HPDE6-E6E7 (cell line): ENCODE results near the gene ZNFX1.

Experiments
- DNase-seq: peaks from one replicate; pipeline ENCODE4 v3.0.0; 2011; ENCODE audit warnings: missing footprints; ENCODE audit errors: extremely low spot score

ZNFX1 gene

GRCh38 chr20:49278818-49279676 lies 1.2 kb upstream of the ZNFX1 start:
- no peak for DNase-seq

DNA sequence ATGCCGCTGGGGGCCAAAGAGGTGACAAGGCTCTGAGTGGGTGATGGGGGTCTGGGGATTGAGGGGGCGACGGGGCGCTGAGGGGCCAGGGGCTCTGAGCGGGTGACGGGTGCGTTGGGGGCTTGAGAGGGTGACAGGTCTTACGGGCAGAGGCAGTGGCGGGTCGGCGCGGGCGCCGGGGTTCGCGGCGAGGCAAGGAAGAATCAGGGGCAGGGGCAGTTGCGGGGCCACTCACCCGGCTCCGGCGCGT lies 146 bp downstream of the ZNFX1 start:
- no peak for DNase-seq

GRCh38 chr20:49276961-49277785 lies 684 bp downstream of the ZNFX1 start:
- no peak for DNase-seq

GRCh38 chr20:49276161-49276960 lies 1.5 kb downstream of the ZNFX1 start:
- DNase-seq, result no peak

DNA sequence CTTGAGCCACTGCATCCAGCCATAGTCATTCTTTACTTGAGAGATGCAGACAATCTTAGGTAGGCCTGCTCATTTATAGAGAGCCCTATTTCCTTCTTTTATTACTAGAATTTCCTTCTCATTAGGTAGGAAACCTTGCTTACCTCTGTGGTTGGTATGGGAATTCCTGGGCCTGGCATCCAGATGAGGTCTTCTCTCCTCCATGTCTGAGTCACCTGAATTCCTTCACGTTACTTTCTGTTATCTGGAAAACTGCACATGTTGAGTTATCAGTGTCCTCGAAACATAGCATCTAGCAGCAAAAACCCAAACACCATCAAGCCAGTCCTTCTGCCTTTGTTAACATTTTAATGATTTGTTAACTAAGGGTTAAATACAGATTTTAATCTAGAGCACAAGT lies 2.2 kb downstream of the ZNFX1 start:
- no peak for DNase-seq

- no peak for DNase-seq
Observed at GRCh38 chr20:49275216-49275615, 2.6 kb downstream of the ZNFX1 start.

- no peak for DNase-seq
Observed at GRCh38 chr20:49273696-49274277, 4.1 kb downstream of the ZNFX1 start.

- DNase-seq, result no peak
Observed at GRCh38 chr20:49272654-49273053, 5.2 kb downstream of the ZNFX1 start.

DNA sequence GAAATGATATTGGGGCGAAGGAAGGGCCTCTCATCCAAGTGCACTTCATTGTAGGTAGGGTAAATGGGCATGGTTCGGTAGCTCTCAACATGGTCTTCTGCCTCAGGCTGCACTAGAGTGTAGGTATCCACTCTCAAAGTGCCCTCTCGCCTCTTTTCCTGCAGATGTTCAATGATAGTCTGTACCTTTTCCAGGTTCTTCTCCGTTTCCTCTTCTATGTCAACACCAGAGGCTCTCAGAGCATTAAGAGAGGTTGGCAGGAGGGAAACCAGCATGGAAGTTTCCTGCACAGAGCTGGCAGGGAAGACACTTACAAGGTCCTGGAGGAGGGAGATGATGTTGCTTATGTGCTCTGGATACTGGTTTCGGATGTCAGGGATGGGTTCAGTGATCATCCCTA lies 7.1 kb downstream of the ZNFX1 start:
- no peak for DNase-seq

DNA sequence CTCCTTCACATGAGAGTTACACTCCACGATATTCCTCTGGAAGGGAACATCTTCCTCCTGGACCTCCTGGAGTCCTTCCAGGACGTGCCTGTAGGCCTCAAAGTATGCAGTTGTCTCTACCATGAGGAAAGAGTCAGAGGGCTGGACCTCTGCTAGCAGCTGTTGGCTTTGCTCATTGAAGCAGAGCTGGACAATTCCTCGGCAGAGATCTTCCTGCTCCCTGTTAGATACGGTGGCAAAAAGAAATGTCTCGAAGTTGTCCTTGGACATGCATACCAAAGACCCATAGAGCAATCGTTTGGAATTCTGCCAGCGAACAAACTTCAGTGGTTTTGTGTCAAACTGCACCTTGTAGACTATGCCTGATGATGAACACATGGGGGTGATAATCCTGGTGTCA lies 7.7 kb downstream of the ZNFX1 start:
- no peak for DNase-seq

- no peak for DNase-seq
Observed at GRCh38 chr20:49268600-49269365, 9.1 kb downstream of the ZNFX1 start.

- no peak for DNase-seq
Observed at GRCh38 chr20:49267327-49267726, 10.5 kb downstream of the ZNFX1 start.

- no peak for DNase-seq
Observed at GRCh38 chr20:49262444-49262843, 15.4 kb downstream of the ZNFX1 start.

DNA sequence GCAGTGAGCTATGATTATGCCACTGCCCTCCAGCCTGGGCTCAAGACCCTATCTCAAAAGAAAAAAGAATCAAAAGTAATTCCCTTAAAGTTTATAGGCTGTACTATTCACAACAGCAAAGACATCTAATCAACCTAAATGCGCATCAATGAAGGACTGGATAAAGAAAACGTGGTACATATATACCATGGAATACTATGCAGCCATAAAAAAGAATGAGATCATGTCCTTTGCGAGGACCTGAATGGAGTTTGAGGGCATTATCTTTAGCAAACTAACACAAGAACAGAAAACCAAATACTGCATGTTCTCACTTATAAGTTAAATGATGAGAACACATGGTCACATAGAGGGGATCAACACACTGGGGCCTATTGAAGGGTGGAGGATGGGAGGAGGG lies 16.7 kb downstream of the ZNFX1 start:
- no peak for DNase-seq

GRCh38 chr20:49260218-49260617 lies 17.6 kb downstream of the ZNFX1 start:
- DNase-seq, result no peak

DNA sequence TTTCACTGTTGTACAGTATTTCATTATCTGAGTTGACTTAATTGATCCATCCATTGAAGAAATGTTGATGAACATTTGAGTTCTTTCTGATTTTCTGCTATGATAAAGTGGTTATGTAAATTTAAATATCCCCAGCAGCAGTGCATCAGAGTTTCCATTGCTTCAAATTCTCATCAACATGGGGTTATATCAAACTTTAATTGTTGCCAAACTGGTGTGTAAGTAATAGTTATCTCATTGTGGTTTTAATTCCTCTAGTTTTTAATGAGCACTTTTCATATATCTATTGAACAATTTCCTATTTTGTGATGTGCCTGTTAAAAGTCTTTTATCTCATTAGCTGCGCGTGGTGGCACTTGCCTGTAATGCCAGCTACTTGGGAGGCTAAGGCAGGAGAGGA lies 18.1 kb downstream of the ZNFX1 start:
- no peak for DNase-seq

- no peak for DNase-seq
Observed at GRCh38 chr20:49259284-49259683, 18.6 kb downstream of the ZNFX1 start.

- no peak for DNase-seq
Observed at GRCh38 chr20:49256261-49256660, 21.6 kb downstream of the ZNFX1 start.

- DNase-seq, result no peak
Observed at GRCh38 chr20:49252556-49253350, 25.1 kb downstream of the ZNFX1 start.

DNA sequence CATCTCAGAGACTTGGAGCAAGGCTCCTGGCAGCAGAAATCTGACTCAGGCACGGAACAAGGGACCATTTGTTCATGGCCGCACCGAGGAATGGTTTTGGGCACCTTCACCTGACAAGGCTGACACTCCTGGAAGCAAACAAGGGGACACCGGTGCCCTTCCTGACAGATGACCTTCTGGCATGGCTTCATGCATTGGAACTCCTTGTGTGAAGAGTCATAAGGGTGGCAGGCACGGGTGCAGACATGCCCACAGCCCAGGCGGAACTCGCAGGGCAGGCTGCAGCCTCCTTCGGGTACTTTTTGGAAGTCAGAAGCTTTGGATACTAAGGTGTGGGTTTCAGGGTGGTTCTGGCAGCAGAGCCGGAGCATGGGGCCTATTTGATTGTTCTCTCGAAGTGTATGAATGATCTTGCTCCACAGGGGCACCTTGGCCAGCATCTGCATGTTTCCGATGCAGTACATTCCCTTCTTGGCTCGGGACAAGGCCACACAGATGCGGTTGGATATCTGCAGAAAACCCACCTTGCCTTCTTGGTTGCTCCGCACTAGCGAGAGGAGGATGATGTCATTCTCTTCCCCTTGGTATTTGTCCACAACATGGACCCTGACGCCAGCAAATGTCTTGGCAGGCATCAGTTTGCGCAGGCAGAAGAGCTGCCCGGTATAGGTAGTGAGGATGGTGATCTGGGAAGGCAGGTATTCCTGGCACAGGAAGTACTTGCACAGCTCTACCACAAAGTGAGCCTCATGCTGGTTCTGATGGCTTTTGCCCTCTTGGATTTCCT lies 28.8 kb downstream of the ZNFX1 start:
- no peak for DNase-seq
